HL-60 (cell line): ENCODE results near the gene SLC9A7.

ENCODE experiments used
- DNase-seq, 2 experiments: peaks; one replicate each; pipeline ENCODE4 v3.0.0-alpha.2; 2010 to 2020; ENCODE audit warnings: low read depth in 1 of 2, low spot score in 1 of 2
- H3K27ac ChIP-seq: fragments of 250-450 bp; sonication (Bioruptor Pico); replicated peaks from 2 replicates; pipeline ENCODE4 v1.5.1; 2020; ENCODE audit warnings: mild to moderate bottlenecking, moderate library complexity
- H3K27me3 ChIP-seq: fragments of 250-450 bp; sonication (Bioruptor Pico); 2 replicates; pipeline ENCODE4 v1.5.1; 2021; ENCODE audit warnings: mild to moderate bottlenecking, moderate library complexity; ENCODE audit not compliant: insufficient read depth, poor library complexity, severe bottlenecking
- H3K4me3 ChIP-seq: replicated peaks from 2 replicates; pipeline ENCODE4 v1.5.1; 2011; ENCODE audit warnings: mild to moderate bottlenecking, control low read depth, low read length; ENCODE audit not compliant: insufficient read depth
- GABPA ChIP-seq: IDR thresholded peaks from 2 replicates; pipeline ENCODE4 v1.6.1; 2012; ENCODE audit warnings: low read depth
- POLR2AphosphoS5 ChIP-seq: IDR thresholded peaks from 2 replicates; pipeline ENCODE4 v1.6.1; 2012; ENCODE audit warnings: low read depth
- SPI1 ChIP-seq: IDR thresholded peaks from 2 replicates; pipeline ENCODE4 v1.6.1; 2012; ENCODE audit warnings: low read depth, mild to moderate bottlenecking, borderline replicate concordance
- TF ChIP-seq, protein P1 (sequence below): IDR thresholded peaks from 2 replicates; pipeline ENCODE4 v1.6.1; 2012; ENCODE audit warnings: low read depth; ENCODE audit not compliant: insufficient replicate concordance
- TF ChIP-seq, protein P2 (sequence below): IDR thresholded peaks from one replicate; pipeline ENCODE4 v1.5.1; 2011; ENCODE audit warnings: low read length, control low read depth, inconsistent platforms; ENCODE audit not compliant: insufficient read depth

The SLC9A7 gene

DNA sequence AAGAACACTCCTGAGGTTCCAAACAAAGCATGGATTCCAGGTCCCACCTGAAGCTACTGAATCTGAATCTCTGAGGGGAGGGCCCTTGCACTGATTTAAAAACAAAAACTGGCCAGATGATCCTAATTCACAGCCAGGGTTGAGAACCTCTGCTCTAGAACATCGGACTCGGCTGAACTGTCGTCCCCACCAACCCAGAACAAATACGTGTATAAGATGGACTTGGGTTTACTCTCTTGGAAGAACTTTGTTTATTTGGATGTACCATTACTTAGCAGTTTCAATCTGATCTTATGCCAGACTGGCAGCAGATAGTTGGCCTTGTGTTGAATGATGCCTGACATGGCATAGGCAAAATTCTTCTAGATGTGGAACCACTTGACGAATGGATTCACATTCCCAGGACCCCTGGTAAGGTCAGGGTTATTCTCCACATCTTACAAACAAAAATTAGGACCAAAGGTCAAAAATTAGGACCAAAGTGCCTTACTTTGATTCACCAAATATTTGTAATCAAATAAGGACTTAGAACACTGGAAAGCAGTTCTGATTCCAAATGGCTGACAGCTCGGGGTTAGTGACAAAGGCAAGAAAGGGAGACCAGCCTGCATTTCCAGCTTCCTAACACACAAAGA lies 156.3 kb downstream of the SLC9A7 start:
- Histone ChIP-seq H3K27me3 (no peaks in the 10 kb centered on the region), H3K4me3 (no peak overlapping the region), H3K27ac (no peak overlapping the region)
- no peak for DNase-seq
- TF ChIP-seq SPI1 = no peak
- TF ChIP-seq, protein P1, sequence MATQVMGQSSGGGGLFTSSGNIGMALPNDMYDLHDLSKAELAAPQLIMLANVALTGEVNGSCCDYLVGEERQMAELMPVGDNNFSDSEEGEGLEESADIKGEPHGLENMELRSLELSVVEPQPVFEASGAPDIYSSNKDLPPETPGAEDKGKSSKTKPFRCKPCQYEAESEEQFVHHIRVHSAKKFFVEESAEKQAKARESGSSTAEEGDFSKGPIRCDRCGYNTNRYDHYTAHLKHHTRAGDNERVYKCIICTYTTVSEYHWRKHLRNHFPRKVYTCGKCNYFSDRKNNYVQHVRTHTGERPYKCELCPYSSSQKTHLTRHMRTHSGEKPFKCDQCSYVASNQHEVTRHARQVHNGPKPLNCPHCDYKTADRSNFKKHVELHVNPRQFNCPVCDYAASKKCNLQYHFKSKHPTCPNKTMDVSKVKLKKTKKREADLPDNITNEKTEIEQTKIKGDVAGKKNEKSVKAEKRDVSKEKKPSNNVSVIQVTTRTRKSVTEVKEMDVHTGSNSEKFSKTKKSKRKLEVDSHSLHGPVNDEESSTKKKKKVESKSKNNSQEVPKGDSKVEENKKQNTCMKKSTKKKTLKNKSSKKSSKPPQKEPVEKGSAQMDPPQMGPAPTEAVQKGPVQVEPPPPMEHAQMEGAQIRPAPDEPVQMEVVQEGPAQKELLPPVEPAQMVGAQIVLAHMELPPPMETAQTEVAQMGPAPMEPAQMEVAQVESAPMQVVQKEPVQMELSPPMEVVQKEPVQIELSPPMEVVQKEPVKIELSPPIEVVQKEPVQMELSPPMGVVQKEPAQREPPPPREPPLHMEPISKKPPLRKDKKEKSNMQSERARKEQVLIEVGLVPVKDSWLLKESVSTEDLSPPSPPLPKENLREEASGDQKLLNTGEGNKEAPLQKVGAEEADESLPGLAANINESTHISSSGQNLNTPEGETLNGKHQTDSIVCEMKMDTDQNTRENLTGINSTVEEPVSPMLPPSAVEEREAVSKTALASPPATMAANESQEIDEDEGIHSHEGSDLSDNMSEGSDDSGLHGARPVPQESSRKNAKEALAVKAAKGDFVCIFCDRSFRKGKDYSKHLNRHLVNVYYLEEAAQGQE = no peak
- TF ChIP-seq, protein P2, sequence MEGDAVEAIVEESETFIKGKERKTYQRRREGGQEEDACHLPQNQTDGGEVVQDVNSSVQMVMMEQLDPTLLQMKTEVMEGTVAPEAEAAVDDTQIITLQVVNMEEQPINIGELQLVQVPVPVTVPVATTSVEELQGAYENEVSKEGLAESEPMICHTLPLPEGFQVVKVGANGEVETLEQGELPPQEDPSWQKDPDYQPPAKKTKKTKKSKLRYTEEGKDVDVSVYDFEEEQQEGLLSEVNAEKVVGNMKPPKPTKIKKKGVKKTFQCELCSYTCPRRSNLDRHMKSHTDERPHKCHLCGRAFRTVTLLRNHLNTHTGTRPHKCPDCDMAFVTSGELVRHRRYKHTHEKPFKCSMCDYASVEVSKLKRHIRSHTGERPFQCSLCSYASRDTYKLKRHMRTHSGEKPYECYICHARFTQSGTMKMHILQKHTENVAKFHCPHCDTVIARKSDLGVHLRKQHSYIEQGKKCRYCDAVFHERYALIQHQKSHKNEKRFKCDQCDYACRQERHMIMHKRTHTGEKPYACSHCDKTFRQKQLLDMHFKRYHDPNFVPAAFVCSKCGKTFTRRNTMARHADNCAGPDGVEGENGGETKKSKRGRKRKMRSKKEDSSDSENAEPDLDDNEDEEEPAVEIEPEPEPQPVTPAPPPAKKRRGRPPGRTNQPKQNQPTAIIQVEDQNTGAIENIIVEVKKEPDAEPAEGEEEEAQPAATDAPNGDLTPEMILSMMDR = no peak
- no peak for TF ChIP-seq POLR2AphosphoS5
- no peak for TF ChIP-seq GABPA

DNA sequence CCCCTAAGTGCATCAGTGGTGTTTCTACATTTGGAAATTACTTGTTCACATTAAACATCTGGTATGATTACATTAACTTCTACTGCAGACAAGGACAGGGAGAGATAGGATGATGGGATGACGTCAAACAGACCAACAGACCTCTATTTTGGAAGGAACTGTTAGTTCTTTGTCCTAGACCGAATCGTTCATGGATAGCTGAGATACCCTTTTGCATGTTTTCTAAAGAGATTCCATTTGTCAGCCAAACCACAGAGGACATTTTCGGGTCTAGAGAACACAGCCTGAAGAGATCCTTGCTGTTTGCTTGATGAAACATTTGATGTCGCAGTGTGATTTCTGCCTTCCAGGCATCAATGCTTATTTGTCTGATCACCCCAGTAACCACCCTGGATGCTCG lies 157.6 kb downstream of the SLC9A7 start:
- no peaks in the 10 kb centered on the region for H3K27me3 ChIP-seq
- TF ChIP-seq POLR2AphosphoS5 = no peak
- TF ChIP-seq, protein P1 = no peak
- no peak for TF ChIP-seq SPI1
- H3K27ac ChIP-seq = no peak overlapping the region
- DNase-seq = no peak
- H3K4me3 ChIP-seq = no peak overlapping the region

DNA sequence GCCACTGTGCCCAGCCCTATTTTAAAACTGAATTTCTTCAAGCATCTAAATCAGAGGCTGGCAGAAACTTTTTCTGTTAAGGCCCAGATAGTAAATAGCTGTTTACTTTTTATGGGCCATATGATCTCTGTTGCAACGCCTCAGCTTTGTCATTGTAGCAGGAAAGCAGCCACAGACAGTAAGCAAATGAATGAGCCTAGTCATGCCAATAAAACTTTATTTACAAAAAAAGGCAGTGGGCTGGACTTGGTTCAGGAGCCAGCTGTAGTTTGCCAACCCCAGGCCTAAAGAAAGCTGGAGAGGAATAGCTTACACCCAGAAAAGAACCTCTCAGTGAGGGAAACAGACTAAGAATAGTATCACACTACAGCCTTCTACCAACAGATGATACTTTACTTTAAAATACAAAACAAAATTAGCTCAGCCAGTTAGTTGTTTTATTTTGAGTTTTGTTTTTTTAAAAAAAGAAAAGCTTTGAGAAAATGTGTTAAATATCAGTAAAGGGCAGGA lies 159.8 kb downstream of the SLC9A7 start:
- H3K27me3 ChIP-seq = no peaks in the 10 kb centered on the region
- TF ChIP-seq POLR2AphosphoS5 (no peak), SPI1 (no peak), GABPA (no peak)
- TF ChIP-seq, protein P2 = no peak
- TF ChIP-seq, protein P1 = no peak
- H3K27ac ChIP-seq = no peak overlapping the region
- no peak overlapping the region for H3K4me3 ChIP-seq
- no peak for DNase-seq
